PC-9 (cell line): ENCODE measurements around the gene SLC10A2.

Experiments used
- CTCF ChIP-seq: fragments of 200-600 bp; sonication (generic); conservative IDR thresholded peaks from 2 replicates; pipeline ENCODE4 v1.6.1; 2017; ENCODE audit warnings: mixed run types, antibody characterized with exemption, mild to moderate bottlenecking, moderate library complexity
- EZH2 ChIP-seq: fragments of 200-600 bp; sonication (generic); IDR thresholded peaks from 2 replicates; pipeline ENCODE4 v1.8.0; 2017; ENCODE audit warnings: antibody characterized with exemption, low read depth

- no peak for TF ChIP-seq EZH2
- no peak for TF ChIP-seq CTCF
Observed at GRCh38 chr13:103087275-103087674, 21.1 kb upstream of the SLC10A2 start.
